EL (cell line): Measurements from ENCODE around the gene CMTM3.
"Not testable (repeated sequence)": the region's sequence is repeated elsewhere in the genome, so short reads cannot be mapped to it uniquely, and the experiment has no call there.

ENCODE experiments used
- DNase-seq: peaks from one replicate; pipeline ENCODE4 v3.0.0-alpha.2; 2016

Gene CMTM3

DNA sequence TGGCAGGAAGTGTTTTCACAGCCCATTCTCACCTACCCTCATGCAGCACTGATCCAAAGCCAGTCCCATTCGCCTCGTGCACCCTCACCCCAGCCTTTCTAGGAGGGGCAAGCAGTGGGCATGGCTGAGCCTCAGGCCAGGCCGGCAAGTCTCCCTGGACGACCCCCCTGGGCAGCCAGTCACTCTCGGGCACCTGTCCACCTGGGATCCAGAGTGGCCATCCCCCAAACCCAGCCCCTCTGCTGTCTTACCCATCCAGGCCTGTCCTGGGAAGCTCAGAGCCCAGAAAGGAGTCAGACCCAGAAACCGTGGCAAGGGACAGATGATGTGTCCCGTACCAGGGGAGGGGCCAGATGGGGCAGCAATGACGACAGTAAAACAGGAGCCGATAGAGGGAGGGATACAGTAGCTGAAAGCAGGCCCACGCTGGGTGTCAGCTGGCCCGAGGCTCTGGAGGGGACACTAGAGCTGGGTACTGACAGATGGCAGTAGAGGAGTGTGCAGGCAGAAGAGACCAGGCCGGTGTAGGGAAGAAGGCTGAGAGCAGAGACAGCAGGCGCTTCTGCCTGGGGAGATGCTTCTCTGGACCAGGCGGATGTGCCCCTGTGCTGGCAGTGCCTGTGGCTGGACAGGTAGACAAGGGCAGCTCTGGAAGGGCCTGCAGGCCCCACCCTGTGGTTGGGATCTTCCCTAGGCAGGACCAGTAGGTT lies 5.8 kb downstream of the CMTM3 start:
- DNase-seq: no peak

DNA sequence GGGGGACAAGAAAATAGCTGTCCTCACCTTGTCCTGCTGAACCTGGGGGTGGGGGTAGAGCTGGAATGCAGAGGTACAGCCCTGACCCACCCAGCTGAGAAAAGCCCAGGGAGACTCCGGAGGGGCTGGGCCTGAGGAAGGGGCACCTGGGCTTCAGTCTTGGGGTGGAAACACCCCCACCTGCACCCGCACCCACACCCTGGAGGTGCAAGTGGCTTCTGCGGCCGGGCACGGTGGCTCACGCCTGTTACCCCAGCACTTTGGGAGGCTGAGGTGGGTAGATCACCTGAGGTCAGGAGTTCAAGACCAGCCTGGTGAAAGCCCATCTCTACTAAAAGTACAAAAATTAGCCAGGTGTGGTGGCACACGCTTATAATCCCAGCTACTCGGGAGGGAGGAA lies 7.4 kb downstream of the CMTM3 start:
- not testable (repeated sequence) for DNase-seq

- no peak for DNase-seq
Measured at GRCh38 chr16:66612422-66612821, 7.9 kb downstream of the CMTM3 start.

GRCh38 chr16:66614161-66614802 lies 9.8 kb downstream of the CMTM3 start:
- no peak for DNase-seq

DNA sequence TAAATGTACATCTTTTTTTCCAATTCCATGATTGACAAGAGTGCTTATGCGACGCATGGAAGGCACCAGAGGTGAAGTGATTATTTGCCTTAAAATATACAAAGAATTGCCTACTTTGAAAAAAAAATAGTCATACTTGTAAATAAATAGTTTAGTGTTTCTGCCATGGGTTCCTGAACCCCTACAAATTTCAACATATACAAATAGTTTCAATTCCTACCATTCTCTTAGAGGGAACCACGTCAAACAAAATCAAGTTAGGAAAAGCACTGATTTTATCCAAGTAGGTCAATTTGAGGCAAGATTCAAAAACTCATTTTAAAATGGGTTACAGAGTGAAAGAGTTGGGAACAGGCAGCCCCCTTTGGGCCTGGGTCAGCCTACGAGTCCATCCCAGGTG lies 11.7 kb downstream of the CMTM3 start:
- no peak for DNase-seq

- no peak for DNase-seq
Measured at GRCh38 chr16:66616592-66616991, 12.1 kb downstream of the CMTM3 start.

DNA sequence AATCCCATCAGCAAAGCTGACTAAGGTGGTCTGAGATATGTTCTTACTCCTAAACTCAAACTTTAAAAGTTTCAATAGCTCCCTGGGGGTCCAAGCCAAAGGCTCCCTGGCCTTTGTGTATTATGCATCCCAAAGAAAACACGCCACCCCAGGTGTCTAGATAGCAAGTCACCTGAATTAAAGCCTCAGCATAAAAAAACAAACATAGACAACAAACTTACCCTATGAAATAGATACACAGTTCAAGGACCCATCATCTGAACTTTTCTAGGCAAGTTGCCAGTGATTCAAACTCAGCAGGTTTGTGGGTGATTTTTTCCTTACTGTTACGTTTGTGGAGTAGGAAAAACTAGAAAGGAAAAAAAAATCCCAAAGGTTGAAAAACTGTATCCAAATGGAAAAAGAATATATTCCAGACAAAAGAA lies 12.5 kb downstream of the CMTM3 start:
- DNase-seq: no peak

DNA sequence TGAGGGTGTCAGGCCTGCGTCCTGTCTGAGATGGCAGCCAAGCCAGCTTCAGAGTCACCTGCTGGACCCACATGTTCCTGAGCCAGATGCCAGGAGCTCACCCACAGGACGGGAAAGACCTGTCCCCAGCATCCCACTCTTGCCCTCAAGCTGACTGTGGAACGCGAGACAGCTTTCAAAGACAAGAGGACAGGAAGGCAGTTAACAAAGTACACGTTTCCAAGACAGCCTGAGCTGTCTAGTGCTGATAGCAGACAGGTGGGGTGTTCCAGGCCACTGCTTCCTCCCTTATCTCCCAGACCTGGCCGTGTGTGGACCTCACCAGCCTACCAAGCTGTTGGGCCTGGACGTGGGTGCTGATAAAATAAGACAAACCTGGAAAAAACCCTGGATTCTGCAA lies 13.2 kb downstream of the CMTM3 start:
- DNase-seq: no peak

DNA sequence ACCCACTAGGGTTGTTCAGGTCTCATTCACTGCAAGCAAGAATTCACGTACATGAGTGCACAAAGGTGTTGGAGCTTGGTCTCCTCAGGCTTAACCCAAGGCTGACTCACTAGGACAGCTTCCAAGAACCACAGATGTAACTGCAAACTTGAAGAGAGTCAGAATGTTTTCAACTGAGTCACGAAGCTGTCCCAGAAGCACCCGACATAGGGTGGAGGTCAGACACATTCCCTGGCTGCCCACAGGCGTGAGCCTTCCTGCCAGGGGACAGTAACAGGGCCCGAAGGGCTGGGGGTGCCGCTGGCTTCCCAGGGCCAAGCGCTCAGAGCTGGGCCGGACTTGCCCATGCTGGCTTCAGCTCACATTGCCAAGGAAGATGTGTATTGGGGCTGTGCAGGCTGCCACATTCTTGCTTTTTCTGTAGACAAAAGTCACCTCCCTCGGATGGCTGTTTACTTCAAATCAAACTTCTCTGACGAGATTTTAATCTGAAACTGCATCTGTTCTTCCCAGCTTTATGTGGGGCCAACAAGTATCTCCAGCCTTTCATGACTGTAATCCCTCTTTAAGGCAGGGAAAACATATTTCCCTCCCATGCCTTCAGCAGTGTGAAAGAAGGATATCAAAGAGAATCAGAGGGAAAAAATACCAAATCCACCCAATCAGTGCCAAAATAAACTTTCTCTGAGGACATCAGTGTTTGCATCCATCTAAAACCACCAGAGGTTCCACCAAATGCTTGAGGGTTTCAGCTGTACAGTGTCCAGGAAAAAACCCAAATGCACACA lies 14.3 kb downstream of the CMTM3 start:
- DNase-seq: peak; percentile 98

- DNase-seq: peak; percentile 76
Measured at GRCh38 chr16:66619534-66620428, 15.3 kb downstream of the CMTM3 start.

- DNase-seq: no peak
Measured at GRCh38 chr16:66620429-66620795, 15.9 kb downstream of the CMTM3 start.

- DNase-seq: no peak
Measured at GRCh38 chr16:66621973-66622372, 17.5 kb downstream of the CMTM3 start.

DNA sequence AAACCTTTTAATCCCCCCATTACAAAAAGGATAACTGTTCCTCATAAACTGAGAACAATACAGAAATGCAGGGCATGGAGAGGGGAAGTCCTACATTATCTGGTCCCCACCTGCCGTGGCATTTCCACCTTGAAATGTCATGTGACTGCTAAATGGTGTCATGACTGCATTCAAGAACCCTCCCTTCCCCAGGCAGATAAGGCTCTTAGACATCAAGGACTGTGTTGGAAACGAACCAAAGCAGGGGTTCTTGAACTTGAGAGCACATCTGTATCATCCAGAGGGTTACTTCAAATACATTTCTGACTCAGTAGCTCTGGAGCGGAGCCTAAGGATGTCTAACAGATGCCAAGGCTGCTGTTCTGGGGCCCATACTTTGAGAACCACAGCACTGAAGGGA lies 18.4 kb downstream of the CMTM3 start:
- no peak for DNase-seq

DNA sequence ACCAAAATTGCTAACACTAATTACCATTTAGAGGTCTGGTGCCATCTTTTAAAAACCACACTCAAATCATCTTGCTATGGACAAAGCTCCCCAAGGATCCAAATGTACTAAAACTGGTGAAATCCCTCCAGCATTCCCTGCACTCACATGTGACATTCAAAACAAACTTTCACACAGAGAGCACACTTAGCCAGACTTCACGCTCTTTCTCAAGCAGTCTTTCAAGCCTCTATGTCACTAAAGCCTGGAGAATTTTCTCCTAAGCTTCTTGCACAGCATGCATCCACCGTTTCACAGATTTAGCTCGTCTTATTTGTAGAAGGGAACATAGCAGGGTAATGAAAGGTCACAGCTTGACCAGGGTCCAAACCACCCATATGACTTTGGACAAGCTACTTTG lies 19.3 kb downstream of the CMTM3 start:
- no peak for DNase-seq

GRCh38 chr16:66627611-66628378 lies 23.3 kb downstream of the CMTM3 start:
- DNase-seq: not testable (repeated sequence)

GRCh38 chr16:66629856-66630255 lies 25.4 kb downstream of the CMTM3 start:
- DNase-seq: no peak

DNA sequence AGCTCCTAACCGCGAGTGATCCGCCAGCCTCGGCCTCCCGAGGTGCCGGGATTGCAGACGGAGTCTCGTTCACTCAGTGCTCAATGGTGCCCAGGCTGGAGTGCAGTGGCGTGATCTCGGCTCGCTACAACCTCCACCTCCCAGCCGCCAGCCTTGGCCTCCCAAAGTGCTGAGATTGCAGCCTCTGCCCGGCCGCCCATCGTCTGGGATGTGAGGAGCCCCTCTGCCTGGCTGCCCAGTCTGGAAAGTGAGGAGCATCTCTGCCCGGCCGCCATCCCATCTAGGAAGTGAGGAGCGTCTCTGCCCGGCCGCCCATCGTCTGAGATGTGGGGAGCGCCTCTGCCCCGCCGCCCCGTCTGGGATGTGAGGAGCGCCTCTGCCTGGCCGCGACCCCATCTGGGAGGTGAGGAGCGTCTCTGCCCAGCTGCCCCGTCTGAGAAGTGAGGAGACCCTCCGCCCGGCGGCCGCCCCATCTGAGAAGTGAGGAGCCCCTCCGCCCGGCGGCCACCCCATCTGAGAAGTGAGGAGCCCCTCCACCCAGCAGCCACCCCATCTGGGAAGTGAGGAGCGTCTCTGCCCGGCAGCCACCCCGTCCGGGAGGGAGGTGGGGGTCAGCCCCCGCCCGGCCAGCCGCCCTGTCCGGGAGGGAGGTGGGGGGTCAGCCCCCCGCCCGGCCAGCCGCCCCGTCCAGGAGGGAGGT lies 26.2 kb downstream of the CMTM3 start:
- not testable (repeated sequence) for DNase-seq

GRCh38 chr16:66631558-66631957 lies 27.1 kb downstream of the CMTM3 start:
- DNase-seq: not testable (repeated sequence)

DNA sequence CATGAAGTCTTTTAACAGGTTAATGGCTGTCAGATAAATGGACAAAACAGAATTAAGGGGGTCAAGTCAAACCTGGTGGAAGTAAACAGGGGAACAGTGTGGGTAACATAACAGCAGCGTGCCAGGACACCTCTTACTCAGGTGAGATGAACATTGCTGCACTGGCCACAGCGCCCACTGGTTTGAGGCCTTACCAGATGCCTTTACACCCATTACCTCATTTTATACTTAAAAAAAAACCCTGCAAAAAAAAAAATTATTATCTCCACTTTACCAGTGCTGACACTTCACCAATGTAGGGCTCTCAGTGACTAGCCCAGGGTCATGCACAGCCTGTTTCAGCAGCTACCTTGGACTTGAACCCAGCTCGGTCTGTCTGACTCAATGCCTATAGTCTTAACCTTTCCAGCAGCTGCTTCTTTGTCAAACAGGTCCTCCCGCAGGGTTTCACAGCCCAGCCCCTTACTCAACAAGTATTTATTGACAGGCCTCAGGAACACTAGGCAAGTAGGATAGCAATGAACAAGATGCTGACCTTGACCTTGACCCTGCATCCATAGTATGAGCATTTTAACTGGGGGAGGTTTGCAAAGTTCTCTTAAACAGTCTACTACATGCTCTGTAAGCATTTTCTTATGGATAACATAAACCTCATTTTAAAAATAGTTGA lies 30.2 kb downstream of the CMTM3 start:
- no peak for DNase-seq

DNA sequence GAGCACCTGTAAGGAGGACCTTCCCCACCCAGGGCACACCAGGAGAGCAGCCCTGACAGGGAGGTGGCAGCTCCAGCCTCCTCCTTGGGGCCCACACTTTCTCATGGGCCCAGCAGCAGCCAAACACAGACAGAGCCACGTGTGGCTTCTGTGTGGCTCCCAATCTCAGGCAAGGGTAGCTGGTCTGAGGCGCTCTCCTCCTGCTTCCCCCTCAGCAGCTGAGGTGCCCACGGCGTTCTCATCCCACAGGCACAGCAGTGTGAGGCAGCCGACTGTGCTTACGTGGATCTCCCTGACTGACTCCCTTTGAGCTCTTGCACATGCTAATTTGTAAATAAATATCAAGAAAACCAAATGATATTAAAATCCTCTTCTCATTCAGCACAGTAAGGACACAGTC lies 30.9 kb downstream of the CMTM3 start:
- no peak for DNase-seq

DNA sequence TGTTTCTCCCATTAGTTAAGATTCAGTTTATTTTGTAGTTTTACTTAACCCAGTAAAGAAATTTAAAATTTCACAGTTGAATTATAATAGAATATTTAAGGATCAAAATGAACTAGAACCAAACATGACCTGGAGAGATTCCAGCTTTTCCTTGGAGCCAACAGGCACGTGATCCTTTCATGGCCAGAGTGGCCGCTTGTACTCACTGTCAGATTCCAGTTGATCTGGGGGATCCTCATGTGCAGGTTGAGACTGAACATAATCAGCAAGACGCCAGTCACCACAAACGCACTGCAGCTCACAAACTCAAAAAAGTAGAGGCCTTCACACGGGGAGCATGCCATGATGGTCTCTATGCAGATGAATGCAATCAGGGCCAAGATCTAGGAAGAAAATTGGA lies 31.7 kb downstream of the CMTM3 start:
- no peak for DNase-seq
